A673 (cell line): ENCODE data around the gene ZBTB39. TPM values are rescaled to one million over a fixed set of nuclear protein-coding genes. Genes with fewer than 3 reads are reported as not detected.
"Not testable (repeated sequence)": the region's sequence is repeated elsewhere in the genome, so short reads cannot be mapped to it uniquely, and the experiment has no call there.

Source experiments
- BruUV-seq: library from RNA; stranded (reverse); fragments of 400-500 nt; replicated peaks from 2 replicates; lab custom pipeline; 2021; lab: Mats Ljungman, UMichigan
- CTCF ChIA-PET: fragments of 300-600 bp; sonication (Branson Sonifier 250); formaldehyde crosslinking; loops from one replicate; lab custom pipeline; 2022; ENCODE audit warnings: antibody characterized with exemption; lab: Charles Lee
- POLR2A ChIA-PET: fragments of 300-600 bp; sonication (Branson Sonifier 250); formaldehyde crosslinking; loops from one replicate; lab custom pipeline; 2022; ENCODE audit warnings: antibody characterized with exemption; ENCODE audit not compliant: low non-redundant PET; lab: Charles Lee
- DNase-seq: peaks from one replicate; pipeline ENCODE4 v3.0.0-alpha.2; 2015; ENCODE audit warnings: low spot score
- H3K27ac ChIP-seq: fragments of 200-600 bp; sonication (generic); 2 replicates; pipeline ENCODE4 v1.5.1; 2016; ENCODE audit warnings: mixed run types, low read depth, mild to moderate bottlenecking, mixed read lengths, antibody characterized with exemption, low read length; ENCODE audit not compliant: poor library complexity, severe bottlenecking
- H3K27me3 ChIP-seq: fragments of 200-600 bp; sonication (generic); replicated peaks from 2 replicates; pipeline ENCODE4 v1.6.1; 2017; ENCODE audit warnings: mixed run types, low read depth, mild to moderate bottlenecking, mixed read lengths, antibody characterized with exemption, low read length; ENCODE audit not compliant: insufficient read depth, poor library complexity
- H3K36me3 ChIP-seq: fragments of 200-600 bp; sonication (generic); 2 replicates; pipeline ENCODE4 v1.6.1; 2016; ENCODE audit warnings: mixed run types, mild to moderate bottlenecking, mixed read lengths, antibody characterized with exemption, low read length; ENCODE audit not compliant: insufficient read depth, poor library complexity, severe bottlenecking
- H3K4me1 ChIP-seq: fragments of 200-600 bp; sonication (generic); 2 replicates; pipeline ENCODE4 v1.6.1; 2017; ENCODE audit warnings: mixed run types, mild to moderate bottlenecking, mixed read lengths, antibody characterized with exemption, low read length; ENCODE audit not compliant: insufficient read depth, poor library complexity, severe bottlenecking
- H3K4me3 ChIP-seq: fragments of 200-600 bp; sonication (generic); 2 replicates; pipeline ENCODE4 v1.5.1; 2016; ENCODE audit warnings: low read depth, mixed run types, mild to moderate bottlenecking, mixed read lengths, low read length; ENCODE audit not compliant: poor library complexity, severe bottlenecking
- H3K9me3 ChIP-seq: fragments of 200-600 bp; sonication (generic); 2 replicates; pipeline ENCODE4 v1.6.1; 2016; ENCODE audit warnings: mixed run types, low read depth, mild to moderate bottlenecking, mixed read lengths, antibody characterized with exemption, low read length; ENCODE audit not compliant: poor library complexity, severe bottlenecking
- CTCF ChIP-seq: fragments of 300-800, 200-600 bp; sonication (generic); conservative IDR thresholded peaks from 2 replicates; pipeline ENCODE4 v1.5.1; 2017; ENCODE audit warnings: low read depth, mild to moderate bottlenecking, antibody characterized with exemption, low read length, moderate library complexity, mixed read lengths
- EZH2 ChIP-seq: fragments of 200-600 bp; sonication (generic); IDR thresholded peaks from 2 replicates; pipeline ENCODE4 v1.6.1; 2017; ENCODE audit warnings: borderline replicate concordance, low read depth, mild to moderate bottlenecking, mixed read lengths, antibody characterized with exemption, low read length; ENCODE audit not compliant: poor library complexity, severe bottlenecking
- intact Hi-C: fragments of 100-400 bp; cut with micrococcal nuclease; formaldehyde crosslinking; loops from one replicate; pipeline ENCODE4 v1.10.0; 2022; ENCODE audit not compliant: unreplicated experiment
- total RNA-seq: library from RNA; stranded (reverse); gene quantifications from 2 replicates; pipeline ENCODE4 v1.2.3, GENCODE V29; 2021

ZBTB39 gene
- total RNA-seq, 1 experiment from 2014 or later = 18.2 TPM

- CTCF ChIA-PET = interaction anchor here (0.6 to 1.3 kb wide), 7 partner anchors 13 to 352 kb away, joined by 3 to 6 read pairs (median 3); no protein-coding TSS in a partner anchor
- no peak overlapping the region for H3K27ac ChIP-seq
- POLR2A ChIA-PET = interaction anchor here (0.6 to 0.8 kb wide), 2 partner anchors 230 to 240 kb away, joined by 3 read pairs; no protein-coding TSS in a partner anchor
- no peaks in the 10 kb centered on the region for H3K36me3 ChIP-seq
- intact Hi-C loops = no loop called here
- H3K27me3 ChIP-seq = no peaks in the 10 kb centered on the region
- peaks cover 6% of the 10 kb centered on the region for H3K4me1 ChIP-seq
- no peaks in the 10 kb centered on the region for H3K9me3 ChIP-seq
- H3K4me3 ChIP-seq = no peak overlapping the region
- no peak for TF ChIP-seq EZH2
- no peak for TF ChIP-seq CTCF
- DNase-seq = no peak
- no TSS peak for BruUV-seq
Measured at GRCh38 chr12:56988207-56988739, 18.1 kb downstream of the ZBTB39 start.

- H3K36me3 ChIP-seq = no peaks in the 10 kb centered on the region
- peaks cover 6% of the 10 kb centered on the region for H3K4me1 ChIP-seq
- H3K27ac ChIP-seq = no peak overlapping the region
- no peaks in the 10 kb centered on the region for H3K27me3 ChIP-seq
- ChIA-PET POLR2A (interaction anchor here (0.6 to 0.8 kb wide), 2 partner anchors 229 to 239 kb away, joined by 3 read pairs; no protein-coding TSS in a partner anchor), CTCF (interaction anchor here (0.6 to 1.3 kb wide), 7 partner anchors 14 to 351 kb away, joined by 3 to 6 read pairs (median 3); partner anchors contain the start of gene HSD17B6)
- intact Hi-C loops = loop anchor here (1.0 kb wide), 2 partner anchors 147 to 230 kb away; no protein-coding TSS in a partner anchor
- DNase-seq = peak; percentile 80
- H3K9me3 ChIP-seq = no peaks in the 10 kb centered on the region
- TF ChIP-seq EZH2 (no peak), CTCF (peak; percentile 94)
- BruUV-seq = no TSS peak
- no peak overlapping the region for H3K4me3 ChIP-seq
Measured at GRCh38 chr12:56987551-56988053, 18.7 kb downstream of the ZBTB39 start.

GRCh38 chr12:56987011-56987410 lies 19.3 kb downstream of the ZBTB39 start:
- DNase-seq = no peak
- ChIA-PET CTCF (interaction anchor here (1.0 to 1.3 kb wide), 5 partner anchors 15 to 350 kb away, joined by 3 to 6 read pairs (median 3); partner anchors contain the start of gene HSD17B6), POLR2A (no interaction called here)
- peaks cover 6% of the 10 kb centered on the region for H3K4me1 ChIP-seq
- H3K9me3 ChIP-seq = no peaks in the 10 kb centered on the region
- no TSS peak for BruUV-seq
- H3K36me3 ChIP-seq = no peaks in the 10 kb centered on the region
- no peak overlapping the region for H3K4me3 ChIP-seq
- H3K27ac ChIP-seq = no peak overlapping the region
- intact Hi-C loops = loop anchor here (1.0 kb wide), 2 partner anchors 147 to 230 kb away; no protein-coding TSS in a partner anchor
- TF ChIP-seq EZH2 (no peak), CTCF (no peak)
- H3K27me3 ChIP-seq = no peaks in the 10 kb centered on the region

GRCh38 chr12:56985714-56986113 lies 20.6 kb downstream of the ZBTB39 start:
- intact Hi-C loops, H3K4me3 ChIP-seq, H3K36me3 ChIP-seq, H3K4me1 ChIP-seq, H3K9me3 ChIP-seq, H3K27me3 ChIP-seq, H3K27ac ChIP-seq, BruUV-seq, DNase-seq: not testable (repeated sequence)
- ChIA-PET CTCF (interaction anchor here (0.9 kb wide), 1 partner anchor 10 kb away, joined by 3 read pairs; no protein-coding TSS in a partner anchor), POLR2A (interaction anchor here (0.6 kb wide), 1 partner anchor 223 kb away, joined by 7 read pairs; the partner anchor contains the start of gene HSD17B6)
